ENCODE results near the gene CYFIP2. TPM values are rescaled to one million over a fixed set of nuclear protein-coding genes. Genes with fewer than 3 reads are reported as not detected.

The CYFIP2 gene
- total RNA-seq, 1 donor from 2014 or later = 471 TPM

DNA sequence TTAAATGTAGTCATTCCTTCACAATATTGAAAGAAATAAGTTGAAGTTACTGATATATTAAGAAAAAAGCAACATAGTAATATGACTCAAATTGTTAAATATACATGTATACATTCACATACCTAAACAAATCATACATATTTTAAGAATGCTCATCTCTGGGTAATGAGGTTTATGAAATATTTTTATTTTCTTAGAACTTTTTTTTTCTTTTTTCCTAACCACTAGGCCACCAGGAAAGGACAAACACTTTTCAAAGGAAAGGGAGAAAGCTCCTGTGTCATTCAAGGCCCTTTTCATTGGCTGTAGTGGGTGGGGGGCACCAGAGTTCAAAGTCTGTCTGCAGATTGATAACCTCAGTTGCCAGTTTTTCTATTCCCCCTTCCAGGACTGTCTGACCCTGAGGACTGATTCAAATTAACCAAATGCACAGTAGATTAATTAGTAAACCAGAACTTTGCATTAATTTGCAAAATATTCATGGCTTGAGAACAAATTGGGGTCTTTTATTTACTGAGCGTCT is 121.2 kb downstream of the CYFIP2 start:
- DNase-seq (no peak), ATAC-seq (ENCODE audit: low read depth) (no peak)
- Mint-ChIP-seq H3K27me3 (no peaks in the 10 kb centered on the region), H3K4me1 (peaks cover 7% of the 10 kb centered on the region), H3K4me3 (no peak overlapping the region), H3K9me3 (no peaks in the 10 kb centered on the region), H3K27ac (no peak overlapping the region), H3K36me3 (ENCODE audit: low read depth) (peaks cover 95% of the 10 kb centered on the region)
- POLR2A ChIA-PET = no interaction called here
- CTCF ChIA-PET = interaction anchor here (0.8 kb wide), 1 partner anchor 46 kb away, joined by 3 read pairs; no protein-coding TSS in a partner anchor
- TF ChIP-seq, protein P1, sequence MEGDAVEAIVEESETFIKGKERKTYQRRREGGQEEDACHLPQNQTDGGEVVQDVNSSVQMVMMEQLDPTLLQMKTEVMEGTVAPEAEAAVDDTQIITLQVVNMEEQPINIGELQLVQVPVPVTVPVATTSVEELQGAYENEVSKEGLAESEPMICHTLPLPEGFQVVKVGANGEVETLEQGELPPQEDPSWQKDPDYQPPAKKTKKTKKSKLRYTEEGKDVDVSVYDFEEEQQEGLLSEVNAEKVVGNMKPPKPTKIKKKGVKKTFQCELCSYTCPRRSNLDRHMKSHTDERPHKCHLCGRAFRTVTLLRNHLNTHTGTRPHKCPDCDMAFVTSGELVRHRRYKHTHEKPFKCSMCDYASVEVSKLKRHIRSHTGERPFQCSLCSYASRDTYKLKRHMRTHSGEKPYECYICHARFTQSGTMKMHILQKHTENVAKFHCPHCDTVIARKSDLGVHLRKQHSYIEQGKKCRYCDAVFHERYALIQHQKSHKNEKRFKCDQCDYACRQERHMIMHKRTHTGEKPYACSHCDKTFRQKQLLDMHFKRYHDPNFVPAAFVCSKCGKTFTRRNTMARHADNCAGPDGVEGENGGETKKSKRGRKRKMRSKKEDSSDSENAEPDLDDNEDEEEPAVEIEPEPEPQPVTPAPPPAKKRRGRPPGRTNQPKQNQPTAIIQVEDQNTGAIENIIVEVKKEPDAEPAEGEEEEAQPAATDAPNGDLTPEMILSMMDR (IDR thresholded peaks at IDR 0.05) = no peak
- intact Hi-C loops (cut with micrococcal nuclease) = loop anchor here (10.0 kb wide), 1 partner anchor 88 kb away; no protein-coding TSS in a partner anchor

DNA sequence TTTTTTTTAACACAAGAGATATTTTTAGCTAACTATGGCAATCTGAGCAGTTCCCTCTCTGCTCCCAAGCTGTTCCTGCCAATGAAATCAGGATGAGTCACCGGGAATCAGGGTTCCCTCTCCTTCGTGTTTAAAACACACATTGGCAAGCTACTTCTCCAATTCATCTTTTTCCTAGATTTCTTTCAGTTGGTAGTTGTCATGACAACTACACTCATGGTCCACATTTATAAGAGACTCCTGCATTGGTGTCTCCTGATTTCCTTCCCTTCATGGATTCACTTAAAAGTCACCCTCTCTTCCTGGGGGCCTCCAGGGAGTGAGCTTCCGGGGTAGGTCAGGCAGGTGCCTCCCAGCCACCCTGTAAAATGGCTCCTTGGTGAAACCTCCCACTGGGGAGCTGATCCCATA is 121.8 kb downstream of the CYFIP2 start:
- ATAC-seq (ENCODE audit: low read depth) (no peak), DNase-seq (no peak)
- intact Hi-C loops (cut with micrococcal nuclease) = loop anchor here (10.0 kb wide), 1 partner anchor 87 kb away; no protein-coding TSS in a partner anchor
- Mint-ChIP-seq H3K27me3 (no peaks in the 10 kb centered on the region), H3K4me1 (peaks cover 7% of the 10 kb centered on the region), H3K27ac (peak overlapping the region; percentile 71), H3K4me3 (no peak overlapping the region), H3K36me3 (ENCODE audit: low read depth) (peaks cover 95% of the 10 kb centered on the region), H3K9me3 (no peaks in the 10 kb centered on the region)
- ChIA-PET CTCF (interaction anchor here (0.8 kb wide), 1 partner anchor 46 kb away, joined by 3 read pairs; no protein-coding TSS in a partner anchor), POLR2A (no interaction called here)
- TF ChIP-seq, protein P1 (IDR thresholded peaks at IDR 0.05) = no peak

DNA sequence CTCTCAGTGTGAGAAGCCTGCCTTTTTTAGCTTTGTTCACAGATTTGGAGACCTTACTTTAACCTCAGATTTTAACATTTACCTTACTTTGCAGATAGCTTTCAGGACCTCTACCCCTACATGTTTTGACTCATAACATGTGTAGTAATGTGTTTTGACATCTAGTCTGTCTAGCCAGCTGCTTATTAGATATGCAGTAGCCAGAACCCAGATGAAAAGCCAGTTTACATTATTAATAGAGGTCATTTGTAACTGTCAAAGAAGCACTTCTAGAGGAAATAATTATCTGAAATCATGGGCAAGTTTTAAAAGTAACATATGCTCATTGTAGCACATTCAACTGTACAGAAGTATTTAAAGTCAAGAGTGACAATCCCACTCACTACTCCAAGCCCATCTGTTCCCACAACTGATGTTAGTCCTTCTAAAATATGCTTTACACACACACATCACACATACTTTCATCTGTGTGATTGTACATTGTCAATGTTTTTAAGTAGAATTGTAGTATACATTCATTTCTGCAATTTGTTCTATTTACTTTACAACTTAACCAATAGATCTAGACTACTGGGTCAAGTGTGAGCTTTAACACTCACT is 122.3 kb downstream of the CYFIP2 start:
- H3K9me3 Mint-ChIP-seq = no peaks in the 10 kb centered on the region
- intact Hi-C loops (cut with micrococcal nuclease) = loop anchor here (10.0 kb wide), 1 partner anchor 87 kb away; no protein-coding TSS in a partner anchor
- ChIA-PET CTCF (interaction anchor here (0.8 kb wide), 1 partner anchor 45 kb away, joined by 3 read pairs; no protein-coding TSS in a partner anchor), POLR2A (no interaction called here)
- ATAC-seq (ENCODE audit: low read depth) = no peak
- no peak for DNase-seq
- H3K27me3 Mint-ChIP-seq = no peaks in the 10 kb centered on the region
- H3K36me3 Mint-ChIP-seq (ENCODE audit: low read depth) = peaks cover 96% of the 10 kb centered on the region
- no peak overlapping the region for H3K4me3 Mint-ChIP-seq
- peaks cover 7% of the 10 kb centered on the region for H3K4me1 Mint-ChIP-seq
- peak overlapping the region; percentile 71 for H3K27ac Mint-ChIP-seq
- TF ChIP-seq, protein P1 (IDR thresholded peaks at IDR 0.05) = no peak

DNA sequence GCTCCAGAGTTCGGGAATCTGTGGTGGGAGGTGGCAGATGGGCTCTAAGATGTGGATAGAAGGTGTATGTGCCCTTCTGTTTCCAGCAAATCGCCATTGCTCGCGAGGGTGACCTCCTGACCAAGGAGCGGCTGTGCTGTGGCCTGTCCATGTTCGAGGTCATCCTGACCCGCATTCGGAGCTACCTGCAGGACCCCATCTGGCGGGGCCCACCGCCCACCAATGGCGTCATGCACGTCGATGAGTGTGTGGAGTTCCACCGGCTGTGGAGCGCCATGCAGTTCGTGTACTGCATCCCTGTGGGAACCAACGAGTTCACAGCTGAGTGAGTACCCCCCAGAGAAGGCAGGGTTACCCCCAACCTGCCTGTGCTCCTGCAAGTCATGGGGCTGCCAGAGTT is 123.2 kb downstream of the CYFIP2 start:
- Mint-ChIP-seq H3K27ac (no peak overlapping the region), H3K9me3 (no peaks in the 10 kb centered on the region), H3K4me3 (no peak overlapping the region), H3K27me3 (no peaks in the 10 kb centered on the region), H3K4me1 (peaks cover 7% of the 10 kb centered on the region), H3K36me3 (ENCODE audit: low read depth) (peaks cover 96% of the 10 kb centered on the region)
- ChIA-PET POLR2A (interaction anchor here (0.6 kb wide), 1 partner anchor 1711 kb away, joined by 3 read pairs; the partner anchor contains the start of gene EBF1), CTCF (no interaction called here)
- intact Hi-C loops (cut with micrococcal nuclease) = loop anchor here (10.0 kb wide), 1 partner anchor 86 kb away; no protein-coding TSS in a partner anchor
- no peak for DNase-seq
- ATAC-seq (ENCODE audit: low read depth) = no peak
- TF ChIP-seq, protein P1 (IDR thresholded peaks at IDR 0.05) = no peak

DNA sequence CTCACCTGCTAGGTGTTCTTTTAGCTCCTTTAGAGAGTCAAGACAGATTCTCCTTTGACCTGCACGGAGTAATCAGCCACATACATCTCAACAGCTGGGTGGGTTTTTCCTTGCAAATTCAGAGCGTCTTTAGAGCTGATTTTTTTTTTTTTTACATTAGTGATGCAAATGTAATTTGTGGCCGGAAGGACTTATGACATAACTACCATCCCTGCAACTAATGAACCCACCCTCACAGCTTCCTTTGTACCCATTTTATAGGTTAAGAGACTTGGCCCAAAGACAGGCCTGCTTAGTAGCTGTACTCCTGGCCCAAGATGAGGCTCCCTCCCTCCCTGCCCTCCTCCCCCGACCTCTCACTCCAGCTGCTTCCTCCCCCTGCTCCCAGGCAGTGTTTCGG is 124.2 kb downstream of the CYFIP2 start:
- Mint-ChIP-seq H3K27ac (peak overlapping the region; percentile 72), H3K27me3 (no peaks in the 10 kb centered on the region), H3K4me3 (no peak overlapping the region), H3K9me3 (no peaks in the 10 kb centered on the region), H3K4me1 (peaks cover 7% of the 10 kb centered on the region), H3K36me3 (ENCODE audit: low read depth) (peaks cover 94% of the 10 kb centered on the region)
- ChIA-PET POLR2A (interaction anchor here (0.6 kb wide), 1 partner anchor 330 kb away, joined by 3 read pairs; no protein-coding TSS in a partner anchor), CTCF (no interaction called here)
- TF ChIP-seq, protein P1 (IDR thresholded peaks at IDR 0.05) = no peak
- DNase-seq = no peak
- intact Hi-C loops (cut with micrococcal nuclease) = no loop called here
- peak; percentile 57 for ATAC-seq (ENCODE audit: low read depth)
